HepG2 (cell line): ENCODE results near the gene CMIP. TPM values are rescaled to one million over a fixed set of nuclear protein-coding genes. Genes with fewer than 3 reads are reported as not detected.

Experiments
- ATAC-seq: fragments of 200-7000 bp; cut with Tn5 transposase; 3 replicates; pipeline ENCODE4 v1.9.1; 2020; ENCODE audit warnings: mild to moderate bottlenecking, moderate library complexity
- BruUV-seq: library from RNA; stranded (reverse); fragments of 400-500 nt; replicated peaks from 2 replicates; lab custom pipeline; 2021; lab: Mats Ljungman, UMichigan
- CTCF ChIA-PET: fragments of 300-600 bp; formaldehyde crosslinking; extraction: SDS; loops from one replicate; lab custom pipeline; 2021; ENCODE audit warnings: low total read pairs, inconsistent platforms, low intra/inter-chr PET ratio; lab: Yijun Ruan, JAX
- POLR2A ChIA-PET: fragments of 350-600 bp; sonication (Branson Sonifier 250); formaldehyde crosslinking; loops from one replicate; lab custom pipeline; 2020; ENCODE audit warnings: antibody characterized with exemption, inconsistent platforms; lab: Yijun Ruan, JAX
- DNase-seq: peaks from one replicate; pipeline ENCODE4 v3.0.0-alpha.2; 2015; ENCODE audit warnings: low spot score
- FAIRE-seq: peaks from 3 replicates; lab custom pipeline; 2011; peaks lifted over from hg19 to GRCh38; lab: Jason Lieb, UNC
- H2AFZ ChIP-seq: one replicate; pipeline ENCODE4 v1.6.1; 2011; ENCODE audit warnings: low read length, inconsistent platforms
- H3K27ac ChIP-seq: fragments of 300-600 bp; 3 replicates; pipeline ENCODE4 v1.8.0; 2011; ENCODE audit warnings: mixed run types, mild to moderate bottlenecking, mixed read lengths, low read length, inconsistent platforms; ENCODE audit not compliant: insufficient read depth; ENCODE audit errors: extremely low read length
- H3K27me3 ChIP-seq, 2 experiments: fragments of 200-600 bp in 1 of 2; 2 replicates in 1 of 2; 3 replicates in 1 of 2; pipeline versions ENCODE4 v1.6.0 to v1.8.0; 2011; ENCODE audit warnings: low read length in 2 of 2, mild to moderate bottlenecking in 2 of 2, moderate library complexity in 2 of 2, inconsistent platforms in 1 of 2; ENCODE audit not compliant: insufficient read depth in 2 of 2, control insufficient read depth in 1 of 2
- H3K36me3 ChIP-seq, 2 experiments: fragments of 200-600 bp in 1 of 2; replicated peaks in 1 of 2; 2 replicates in 1 of 2; 3 replicates in 1 of 2; pipeline versions ENCODE4 v1.5.1 to v1.8.0; 2011; ENCODE audit warnings: low read length in 2 of 2, inconsistent platforms in 1 of 2; ENCODE audit not compliant: insufficient read depth in 2 of 2, control insufficient read depth in 1 of 2
- H3K4me1 ChIP-seq: 2 replicates; pipeline ENCODE4 v1.5.1; 2012; ENCODE audit warnings: low read length, inconsistent platforms; ENCODE audit not compliant: insufficient read depth
- H3K4me2 ChIP-seq: 2 replicates; pipeline ENCODE4 v1.6.0; 2011; ENCODE audit warnings: low read depth, low read length, inconsistent platforms
- H3K4me3 ChIP-seq, 3 experiments: fragments of 200-600 bp in 1 of 3; sonication (generic), shearing (Covaris generic) in 1 of 3; replicated peaks in 1 of 3; 2 replicates each; pipeline ENCODE4 v1.5.1; 2011 to 2016; ENCODE audit warnings: low read length in 3 of 3, inconsistent platforms in 2 of 3, low read depth in 2 of 3, mild to moderate bottlenecking in 2 of 3, control low read depth in 1 of 3, mixed read lengths in 1 of 3; ENCODE audit not compliant: insufficient read depth in 1 of 3
- H3K79me2 ChIP-seq: one replicate; pipeline ENCODE4 v1.6.1; 2011; ENCODE audit warnings: low read length, inconsistent platforms; ENCODE audit not compliant: insufficient read depth
- H3K9ac ChIP-seq: 2 replicates; pipeline ENCODE4 v1.6.0; 2011; ENCODE audit warnings: mild to moderate bottlenecking, low read depth, low read length, inconsistent platforms; ENCODE audit not compliant: insufficient read depth
- H3K9me3 ChIP-seq: 2 replicates; pipeline ENCODE4 v1.5.1; 2012; ENCODE audit warnings: mild to moderate bottlenecking, low read length
- H4K20me1 ChIP-seq: 2 replicates; pipeline ENCODE4 v1.6.0; 2011; ENCODE audit warnings: inconsistent platforms, mild to moderate bottlenecking, low read length, moderate library complexity; ENCODE audit not compliant: insufficient read depth
- CHD4 ChIP-seq: fragments of 200-600 bp; sonication (generic); IDR thresholded peaks from 2 replicates; pipeline ENCODE4 v1.7.0; 2017; ENCODE audit warnings: mild to moderate bottlenecking, low read length, borderline replicate concordance
- GLMP ChIP-seq: sonication (generic); formaldehyde crosslinking; IDR thresholded peaks from 2 replicates; pipeline ENCODE4 v1.9.0; 2021; ENCODE audit warnings: missing genetic modification reagents, mild to moderate bottlenecking, borderline replicate concordance
- NFYC ChIP-seq: IDR thresholded peaks from 2 replicates; pipeline ENCODE4 v1.6.1; 2016; ENCODE audit warnings: missing genetic modification reagents, missing compliant biosample characterization
- POGZ ChIP-seq: sonication (generic); formaldehyde crosslinking; IDR thresholded peaks from 2 replicates; pipeline ENCODE4 v1.4.0; 2020; ENCODE audit warnings: mild to moderate bottlenecking, missing genetic modification reagents
- PRDM10 ChIP-seq: sonication (generic); formaldehyde crosslinking; IDR thresholded peaks from 2 replicates; pipeline ENCODE4 v1.4.0; 2020; ENCODE audit warnings: low read depth, missing genetic modification reagents
- REL ChIP-seq: sonication (generic); formaldehyde crosslinking; conservative IDR thresholded peaks from 2 replicates; pipeline ENCODE4 v1.8.0; 2022; ENCODE audit warnings: mild to moderate bottlenecking, missing genetic modification reagents, moderate library complexity
- TIGD3 ChIP-seq: sonication (generic); formaldehyde crosslinking; IDR thresholded peaks from 2 replicates; pipeline ENCODE4 v1.5.1; 2020; ENCODE audit warnings: mild to moderate bottlenecking, missing genetic modification reagents, borderline replicate concordance
- WIZ ChIP-seq: sonication (generic); formaldehyde crosslinking; IDR thresholded peaks from 2 replicates; pipeline ENCODE4 v1.5.1; 2020; ENCODE audit warnings: mild to moderate bottlenecking, missing genetic modification reagents
- ZMYM2 ChIP-seq: sonication (generic); formaldehyde crosslinking; IDR thresholded peaks from 2 replicates; pipeline ENCODE4 v1.8.0; 2022; ENCODE audit warnings: mild to moderate bottlenecking, missing genetic modification reagents
- ZNF501 ChIP-seq: sonication (generic); formaldehyde crosslinking; IDR thresholded peaks from 2 replicates; pipeline ENCODE4 v1.5.1; 2020; ENCODE audit warnings: mild to moderate bottlenecking, moderate library complexity, missing genetic modification reagents
- WGBS: methylation state at CpG from one replicate; pipeline ENCODE4 v1.1.6; 2017; ENCODE audit warnings: low lambda C conversion rate; 5-methylcytosine and 5-hydroxymethylcytosine counted together
- in situ Hi-C: cut with HindIII; loops from 2 replicates; pipeline ENCODE4 v1.10.0; 2017; ENCODE audit warnings: low pct_unique_long_range_greater_than_20kb; ENCODE audit not compliant: extremely low pct_ligation_motif_present
- intact Hi-C: fragments of 100-400 bp; cut with micrococcal nuclease; formaldehyde crosslinking; loops from one replicate; pipeline ENCODE4 v1.10.0; 2022; ENCODE audit not compliant: unreplicated experiment
- polyA plus RNA-seq, 8 experiments: library from polyadenylated mRNA; depleted of rRNA in 3 of 8; stranded (reverse) in 7 of 8; unstranded in 1 of 8; fragments of >200 nt; fragmentation: Illumina TruSeq in 4 of 8; extraction: Trizol in 4 of 8; gene quantifications; 2 replicates each; pipeline versions ENCODE4 v1.2.1 to v1.2.3, GENCODE V29; 2011 to 2016; ENCODE audit warnings: low read depth in 4 of 8, missing spikeins in 1 of 8, mixed read lengths in 1 of 8; ENCODE audit not compliant: insufficient read depth in 1 of 8
- total RNA-seq, 5 experiments: library from RNA; depleted of rRNA; stranded (reverse); fragments of >200 nt; fragmentation: Illumina TruSeq; extraction: Trizol; gene quantifications; 2 replicates each; pipeline ENCODE4 v1.2.3, GENCODE V29; 2016; ENCODE audit warnings: low read depth in 1 of 5

CMIP gene
- total and polyA plus RNA-seq, 2 of the 13 experiments (the other 11 are each of a cell fraction or from before 2014, with no cell fraction given), result 10.9 to 18.1 TPM

GRCh38 chr16:81645925-81646324 lies 201.3 kb downstream of the CMIP start:
- H2AFZ ChIP-seq, result no peak overlapping the region
- no peak overlapping the region for H3K4me3 ChIP-seq
- H3K27ac ChIP-seq, result no peak overlapping the region
- ChIA-PET CTCF (no interaction called here), POLR2A (no interaction called here)
- intact Hi-C loops, result no loop called here
- no TSS peak for BruUV-seq
- no peak overlapping the region for H3K9ac ChIP-seq
- no peak for ATAC-seq
- no peak overlapping the region for H3K4me2 ChIP-seq
- peaks cover 22 to 66% of the 10 kb centered on the region in 2 experiments for H3K36me3 ChIP-seq
- in situ Hi-C loops, result no loop called here
- H3K9me3 ChIP-seq, result no peaks in the 10 kb centered on the region
- DNase-seq, result no peak
- FAIRE-seq, result no peak
- 97% methylated on average over 4 of the region's 4 CpGs for WGBS
- peaks cover 5% of the 10 kb centered on the region for H3K4me1 ChIP-seq
- no peaks in the 10 kb centered on the region for H3K27me3 ChIP-seq
- H4K20me1 ChIP-seq, result peaks cover 91% of the 10 kb centered on the region
- TF ChIP-seq NFYC, result no peak
- TF ChIP-seq CHD4, result no peak
- TF ChIP-seq POGZ (CRISPR knock-in tag), result no peak
- TF ChIP-seq REL (CRISPR knock-in tag), result no peak
- TF ChIP-seq ZMYM2, result no peak
- TF ChIP-seq GLMP, result no peak
- TF ChIP-seq TIGD3 (CRISPR knock-in tag), result no peak
- TF ChIP-seq PRDM10, result no peak
- no peak for TF ChIP-seq WIZ (CRISPR knock-in tag)
- TF ChIP-seq ZNF501 (CRISPR knock-in tag), result no peak
- H3K79me2 ChIP-seq, result peaks cover 53% of the 10 kb centered on the region
